Measurements from ENCODE around the gene ZBTB32.

ZBTB32 gene

GRCh38 chr19:35753634-35754369 lies 49.4 kb downstream of the ZBTB32 start:
- no peak for TF ChIP-seq POLR2A (IDR thresholded peaks at IDR 0.05; ENCODE audit: low read depth, low read length)
- DNase-seq (ENCODE audit: insufficient read length, low spot score) (no peak), FAIRE-seq (no peak)

- no peak for DNase-seq (ENCODE audit: insufficient read length, low spot score)
- no peak for TF ChIP-seq POLR2A (IDR thresholded peaks at IDR 0.05; ENCODE audit: low read depth, low read length)
- FAIRE-seq = no peak
These were observed 50.2 kb downstream of the ZBTB32 start for GRCh38 chr19:35754370-35755130.

GRCh38 chr19:35755131-35755549 lies 50.8 kb downstream of the ZBTB32 start:
- FAIRE-seq = no peak
- TF ChIP-seq POLR2A (IDR thresholded peaks at IDR 0.05; ENCODE audit: low read depth, low read length) = no peak

GRCh38 chr19:35755550-35756376 lies 51.4 kb downstream of the ZBTB32 start:
- TF ChIP-seq POLR2A (IDR thresholded peaks at IDR 0.05; ENCODE audit: low read depth, low read length) = no peak
- FAIRE-seq = no peak
- DNase-seq (ENCODE audit: insufficient read length, low spot score) = no peak

More at GRCh38 chr19:35755131-35755549, 50.8 kb downstream of the ZBTB32 start:
- no peak for DNase-seq (ENCODE audit: insufficient read length, low spot score)

- TF ChIP-seq POLR2A (IDR thresholded peaks at IDR 0.05; ENCODE audit: low read depth, low read length) = no peak
- no peak for DNase-seq (ENCODE audit: insufficient read length, low spot score)
These were observed 52.2 kb downstream of the ZBTB32 start, which contains the start of gene HSPB6 for GRCh38 chr19:35756377-35757230. Gene HSPB6 (minus strand): TSS chr19:35757029. CDS start chr19:35757008, 21 bp downstream.

DNA sequence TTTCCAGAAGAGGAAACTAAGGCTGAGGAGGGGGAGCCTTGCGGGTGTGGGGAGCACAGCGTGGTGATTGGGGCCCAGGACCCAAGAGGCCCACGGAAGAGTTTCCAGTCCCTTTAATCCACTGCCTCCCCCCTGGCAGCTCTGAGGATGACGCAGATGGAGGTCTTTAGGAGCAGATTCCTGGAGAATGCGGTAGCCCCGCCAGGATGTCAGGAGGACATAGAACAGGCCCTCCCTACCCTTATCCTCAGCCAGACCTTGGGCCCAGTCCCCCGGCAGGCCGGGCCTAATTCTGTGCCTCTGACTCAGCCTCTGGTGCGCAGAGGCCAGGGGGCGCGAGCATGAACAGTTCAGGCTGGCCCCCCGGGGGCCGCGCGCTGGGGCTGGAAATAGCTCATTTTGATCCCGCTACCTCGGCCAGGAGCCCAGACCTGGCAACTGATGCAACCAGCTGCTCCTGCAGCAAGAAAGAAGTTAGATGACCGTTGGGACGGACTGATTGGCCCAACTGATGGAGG lies 52.9 kb downstream of the ZBTB32 start:
- DNase-seq (ENCODE audit: insufficient read length, low spot score) = peak; percentile 92
- FAIRE-seq = no peak
- 0 out of 2 replicates have a peak, but pooled peaks have one; percentile 17 for TF ChIP-seq POLR2A (IDR thresholded peaks at IDR 0.05; ENCODE audit: low read depth, low read length)

More at GRCh38 chr19:35756377-35757230, 52.2 kb downstream of the ZBTB32 start, which contains the start of gene HSPB6:
- FAIRE-seq = no peak

- peak; percentile 74 for FAIRE-seq
- TF ChIP-seq POLR2A (IDR thresholded peaks at IDR 0.05; ENCODE audit: low read depth, low read length) = peak; percentile 81
- DNase-seq (ENCODE audit: insufficient read length, low spot score) = peak; percentile 99
These were observed 53.6 kb downstream of the ZBTB32 start, which contains the start of gene PROSER3 for GRCh38 chr19:35757749-35758608. Gene PROSER3 (plus strand): TSS chr19:35758176. CDS start chr19:35758216, 40 bp downstream.

- TF ChIP-seq POLR2A (IDR thresholded peaks at IDR 0.05; ENCODE audit: low read depth, low read length) = no peak
- DNase-seq (ENCODE audit: insufficient read length, low spot score) (no peak), FAIRE-seq (no peak)
These were observed 55.3 kb downstream of the ZBTB32 start for GRCh38 chr19:35759697-35760096.

DNA sequence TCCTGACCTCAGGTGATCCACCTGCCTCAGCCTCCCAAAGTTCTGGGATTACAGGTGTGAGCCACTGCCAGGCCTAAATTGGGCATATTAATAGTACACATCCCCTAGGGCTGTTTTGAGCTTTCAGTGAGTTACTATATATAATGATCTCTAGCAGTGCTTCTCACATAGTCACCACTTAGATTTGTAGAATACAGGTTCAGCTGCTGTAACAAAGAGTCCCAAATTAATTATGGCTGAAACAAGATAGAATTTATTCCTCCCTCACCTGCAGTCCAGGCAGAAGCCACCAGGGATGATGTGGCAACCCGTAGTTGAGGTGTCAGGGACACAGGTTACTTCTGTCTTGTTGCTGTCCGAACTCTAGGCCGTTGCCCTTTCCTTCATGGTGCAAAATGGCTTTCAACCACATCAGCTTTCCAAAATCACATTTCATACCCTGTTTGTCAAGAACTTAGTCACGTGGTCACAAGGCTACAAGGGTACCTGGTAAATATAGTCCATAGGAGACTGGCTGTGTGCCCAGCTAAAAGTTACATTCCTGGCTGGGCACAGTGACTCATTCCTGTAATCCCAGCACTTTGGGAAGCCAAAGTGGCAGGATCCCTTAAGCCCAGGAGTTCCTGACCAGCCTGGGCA lies 56.5 kb downstream of the ZBTB32 start:
- FAIRE-seq (no peak), DNase-seq (ENCODE audit: insufficient read length, low spot score) (no peak)
- TF ChIP-seq POLR2A (IDR thresholded peaks at IDR 0.05; ENCODE audit: low read depth, low read length) = no peak

DNA sequence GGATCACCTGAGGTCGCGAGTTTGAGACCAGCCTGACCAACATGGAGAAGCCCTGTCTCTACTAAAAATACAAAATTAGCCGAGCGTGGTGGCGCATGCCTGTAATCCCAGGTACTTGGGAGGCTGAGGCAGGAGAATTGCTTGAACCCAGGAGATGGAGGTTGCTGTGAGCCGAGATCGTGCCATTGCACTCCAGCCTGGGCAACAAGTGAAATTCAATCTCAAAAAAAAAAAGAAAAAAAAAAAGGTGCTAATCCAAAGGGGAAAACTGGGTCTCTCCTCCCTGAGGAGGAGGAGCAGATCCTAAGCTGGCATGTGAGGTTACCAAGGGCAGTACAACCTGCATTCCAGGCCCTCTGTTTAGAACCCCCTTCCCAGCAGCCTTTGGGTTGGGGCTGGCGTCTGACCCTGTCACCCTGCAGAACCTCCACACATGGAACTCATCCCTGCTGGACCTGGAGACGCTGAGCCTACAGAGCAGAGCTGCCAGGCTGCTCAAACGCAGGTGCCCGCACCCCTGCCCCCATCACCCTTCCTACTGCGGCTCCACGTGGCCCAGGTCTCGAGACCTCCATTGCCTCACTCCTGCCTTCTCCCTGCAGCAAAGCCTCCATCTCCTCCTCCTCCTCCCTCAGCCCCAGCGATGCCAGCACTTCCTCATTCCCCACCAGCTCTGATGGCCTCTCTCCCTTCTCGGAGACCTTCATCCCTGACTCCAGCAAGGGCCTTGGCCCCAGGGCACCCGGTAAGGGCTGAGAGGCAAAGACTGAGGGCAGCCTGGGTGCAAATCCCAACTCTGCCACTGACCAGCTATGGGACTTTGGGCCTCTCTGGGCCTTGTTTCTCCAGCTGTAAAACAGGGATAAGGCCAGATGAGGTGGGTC lies 60.3 kb downstream of the ZBTB32 start:
- DNase-seq (ENCODE audit: insufficient read length, low spot score) (no peak), FAIRE-seq (no peak)
- no peak for TF ChIP-seq POLR2A (IDR thresholded peaks at IDR 0.05; ENCODE audit: low read depth, low read length)

Measured in H54 (cell line).